Posterior cingulate gyrus (tissue), 11 donors: ENCODE data around the gene IGSF3.
"Not testable (repeated sequence)": the region's sequence is repeated elsewhere in the genome, so short reads cannot be mapped to it uniquely, and the experiment has no call there.

Experiments used
- DNase-seq, 10 donors: peaks; one replicate each; pipeline versions ENCODE4 v3.0.0 to v3.0.0-alpha.2; 2020 to 2021; ENCODE audit warnings: mixed read lengths in 3 of 10
- intact Hi-C: fragments of 100-400 bp; cut with DNase I; formaldehyde crosslinking; loops from one replicate; pipeline ENCODE4 v1.15.1; 2023

The IGSF3 gene

GRCh38 chr1:116637583-116637982 lies 29.9 kb downstream of the IGSF3 start:
- intact Hi-C loops, DNase-seq: not testable (repeated sequence)

- peak in 1 of 10 donors; percentile 75 for DNase-seq
- intact Hi-C loops: not testable (repeated sequence)
Observed at GRCh38 chr1:116636584-116636983, 30.9 kb downstream of the IGSF3 start.

- intact Hi-C loops, DNase-seq: not testable (repeated sequence)
Observed at GRCh38 chr1:116634386-116634785, 33.1 kb downstream of the IGSF3 start.

- DNase-seq, intact Hi-C loops: not testable (repeated sequence)
Observed at GRCh38 chr1:116631996-116632925, 35.3 kb downstream of the IGSF3 start.

- intact Hi-C loops, DNase-seq: not testable (repeated sequence)
Observed at GRCh38 chr1:116631554-116631953, 36.0 kb downstream of the IGSF3 start.

GRCh38 chr1:116630057-116630456 lies 37.5 kb downstream of the IGSF3 start:
- DNase-seq, intact Hi-C loops: not testable (repeated sequence)

GRCh38 chr1:116629441-116629840 lies 38.1 kb downstream of the IGSF3 start:
- intact Hi-C loops, DNase-seq: not testable (repeated sequence)

GRCh38 chr1:116628448-116628847 lies 39.1 kb downstream of the IGSF3 start:
- intact Hi-C loops: no loop called here

GRCh38 chr1:116627357-116627756 lies 40.2 kb downstream of the IGSF3 start:
- DNase-seq: peak in 9 of 10 donors; percentile 16 to 96 (median 72)
- intact Hi-C loops: not testable (repeated sequence)

More at GRCh38 chr1:116628448-116628847, 39.1 kb downstream of the IGSF3 start:
- no peak for DNase-seq

- DNase-seq, intact Hi-C loops: not testable (repeated sequence)
Observed at GRCh38 chr1:116626915-116627314, 40.6 kb downstream of the IGSF3 start.

- intact Hi-C loops, DNase-seq: not testable (repeated sequence)
Observed at GRCh38 chr1:116625155-116625554, 42.4 kb downstream of the IGSF3 start.

GRCh38 chr1:116624040-116624439 lies 43.5 kb downstream of the IGSF3 start:
- intact Hi-C loops: no loop called here
- no peak for DNase-seq

GRCh38 chr1:116622496-116622895 lies 45.0 kb downstream of the IGSF3 start:
- DNase-seq, intact Hi-C loops: not testable (repeated sequence)

- DNase-seq, intact Hi-C loops: not testable (repeated sequence)
Observed at GRCh38 chr1:116621756-116622155, 45.8 kb downstream of the IGSF3 start.

GRCh38 chr1:116620392-116620791 lies 47.1 kb downstream of the IGSF3 start:
- intact Hi-C loops, DNase-seq: not testable (repeated sequence)

- intact Hi-C loops: not testable (repeated sequence)
Observed at GRCh38 chr1:116619106-116619505, 48.4 kb downstream of the IGSF3 start.

GRCh38 chr1:116617808-116618207 lies 49.7 kb downstream of the IGSF3 start:
- intact Hi-C loops, DNase-seq: not testable (repeated sequence)

More at GRCh38 chr1:116619106-116619505, 48.4 kb downstream of the IGSF3 start:
- not testable (repeated sequence) for DNase-seq

- DNase-seq, intact Hi-C loops: not testable (repeated sequence)
Observed at GRCh38 chr1:116613825-116614224, 53.7 kb downstream of the IGSF3 start.

- intact Hi-C loops: not testable (repeated sequence)
Observed at GRCh38 chr1:116609801-116610371, 57.6 kb downstream of the IGSF3 start.

GRCh38 chr1:116608841-116609240 lies 58.7 kb downstream of the IGSF3 start:
- DNase-seq, intact Hi-C loops: not testable (repeated sequence)

More at GRCh38 chr1:116609801-116610371, 57.6 kb downstream of the IGSF3 start:
- DNase-seq: not testable (repeated sequence)

- DNase-seq, intact Hi-C loops: not testable (repeated sequence)
Observed at GRCh38 chr1:116608151-116608550, 59.4 kb downstream of the IGSF3 start.
